ENCODE data around the gene PCBD1.

Gene PCBD1

GRCh38 chr10:70834441-70835151 lies 53.8 kb downstream of the PCBD1 start:
- H3K9me3 ChIP-seq (replicated peaks; ENCODE audit: insufficient read depth, low read length) = no peaks in the 10 kb centered on the region
- H3K36me3 ChIP-seq (replicated peaks; ENCODE audit: insufficient read depth, low read length) = no peaks in the 10 kb centered on the region
- H2AFZ ChIP-seq (ENCODE audit: low read length) = no peak overlapping the region
- H3K27ac ChIP-seq (ENCODE audit: low read length) = no peak overlapping the region
- no peak overlapping the region for H3K9ac ChIP-seq (ENCODE audit: low read length)
- H3K9me2 ChIP-seq (replicated peaks; ENCODE audit: insufficient read depth, low read length) = no peaks in the 10 kb centered on the region
- no peak for DNase-seq
- H3F3A ChIP-seq (ENCODE audit: insufficient read depth, low read length) = no peaks in the 10 kb centered on the region
- no peak overlapping the region for H3K4me3 ChIP-seq (ENCODE audit: low read length)
- no peaks in the 10 kb centered on the region for H3K27me3 ChIP-seq (replicated peaks; ENCODE audit: insufficient read depth, low read length)
- no peaks in the 10 kb centered on the region for H3K4me1 ChIP-seq (ENCODE audit: low read length)
- TF ChIP-seq EZH2phosphoT487 (IDR thresholded peaks at IDR 0.05; ENCODE audit: low read length) (no peak), CTCF (IDR thresholded peaks at IDR 0.05; ENCODE audit: low read length) (no peak), EZH2 (optimal IDR thresholded peaks at IDR 0.05; ENCODE audit: low read depth, low read length) (no peak)
- H3K4me2 ChIP-seq (ENCODE audit: low read depth, low read length) = no peak overlapping the region
- H4K20me1 ChIP-seq (ENCODE audit: insufficient read depth, low read length) = no peaks in the 10 kb centered on the region
- no peaks in the 10 kb centered on the region for H3K79me2 ChIP-seq (ENCODE audit: low read length)

GRCh38 chr10:70834021-70834420 lies 54.3 kb downstream of the PCBD1 start:
- H3F3A ChIP-seq (ENCODE audit: insufficient read depth, low read length) = no peaks in the 10 kb centered on the region
- H3K9ac ChIP-seq (ENCODE audit: low read length) = no peak overlapping the region
- H2AFZ ChIP-seq (ENCODE audit: low read length) = no peak overlapping the region
- no peaks in the 10 kb centered on the region for H3K36me3 ChIP-seq (replicated peaks; ENCODE audit: insufficient read depth, low read length)
- no peaks in the 10 kb centered on the region for H3K27me3 ChIP-seq (replicated peaks; ENCODE audit: insufficient read depth, low read length)
- no peaks in the 10 kb centered on the region for H3K9me2 ChIP-seq (replicated peaks; ENCODE audit: insufficient read depth, low read length)
- DNase-seq = no peak
- H3K4me3 ChIP-seq (ENCODE audit: low read length) = no peak overlapping the region
- TF ChIP-seq CTCF (IDR thresholded peaks at IDR 0.05; ENCODE audit: low read length) (no peak), EZH2 (optimal IDR thresholded peaks at IDR 0.05; ENCODE audit: low read depth, low read length) (no peak), EZH2phosphoT487 (IDR thresholded peaks at IDR 0.05; ENCODE audit: low read length) (no peak)
- no peaks in the 10 kb centered on the region for H3K79me2 ChIP-seq (ENCODE audit: low read length)
- H3K9me3 ChIP-seq (replicated peaks; ENCODE audit: insufficient read depth, low read length) = no peaks in the 10 kb centered on the region
- no peak overlapping the region for H3K4me2 ChIP-seq (ENCODE audit: low read depth, low read length)
- no peaks in the 10 kb centered on the region for H3K4me1 ChIP-seq (ENCODE audit: low read length)
- no peak overlapping the region for H3K27ac ChIP-seq (ENCODE audit: low read length)
- no peaks in the 10 kb centered on the region for H4K20me1 ChIP-seq (ENCODE audit: insufficient read depth, low read length)

- no peak overlapping the region for H2AFZ ChIP-seq (ENCODE audit: low read length)
Observed at GRCh38 chr10:70833601-70834000, 54.8 kb downstream of the PCBD1 start.

More at GRCh38 chr10:70833601-70834000, 54.8 kb downstream of the PCBD1 start:
- Histone ChIP-seq H3K4me3 (ENCODE audit: low read length) (no peak overlapping the region), H3K79me2 (ENCODE audit: low read length) (no peaks in the 10 kb centered on the region), H3K27ac (ENCODE audit: low read length) (no peak overlapping the region), H3F3A (ENCODE audit: insufficient read depth, low read length) (no peaks in the 10 kb centered on the region), H3K4me1 (ENCODE audit: low read length) (no peaks in the 10 kb centered on the region), H3K27me3 (replicated peaks; ENCODE audit: insufficient read depth, low read length) (no peaks in the 10 kb centered on the region), H3K36me3 (replicated peaks; ENCODE audit: insufficient read depth, low read length) (no peaks in the 10 kb centered on the region), H3K9me3 (replicated peaks; ENCODE audit: insufficient read depth, low read length) (no peaks in the 10 kb centered on the region), H3K9ac (ENCODE audit: low read length) (no peak overlapping the region), H3K4me2 (ENCODE audit: low read depth, low read length) (no peak overlapping the region), H3K9me2 (replicated peaks; ENCODE audit: insufficient read depth, low read length) (no peaks in the 10 kb centered on the region), H4K20me1 (ENCODE audit: insufficient read depth, low read length) (no peaks in the 10 kb centered on the region)
- TF ChIP-seq CTCF (IDR thresholded peaks at IDR 0.05; ENCODE audit: low read length) = no peak
- TF ChIP-seq EZH2 (optimal IDR thresholded peaks at IDR 0.05; ENCODE audit: low read depth, low read length) = no peak
- no peak for TF ChIP-seq EZH2phosphoT487 (IDR thresholded peaks at IDR 0.05; ENCODE audit: low read length)
- no peak for DNase-seq

All from MM.1S (cell line).